SK-MEL-5 (cell line): ENCODE measurements around the gene GUSB. TPM values are rescaled to one million over a fixed set of nuclear protein-coding genes. Genes with fewer than 3 reads are reported as not detected.

Source experiments
- small RNA-seq, 2 experiments: library from RNA; depleted of rRNA; stranded (forward); fragments of <200 nt; gene quantifications; one replicate each; pipeline ENCODE3, GENCODE V24; 2014
- total RNA-seq: library from RNA; depleted of rRNA; stranded (reverse); fragments of >200 nt; shearing (Covaris generic); gene quantifications from 2 replicates; pipeline ENCODE4 v1.2.3, GENCODE V29; 2014; rRNA removed

GUSB gene
- total RNA-seq, 1 experiment from 2014 or later = 57.7 TPM

Small RNAs within 50 kb of the gene (small RNA-seq; reads per million reads assigned to genes)
- 0 reads per million in 2 experiments for gene AC073261.1

Other genes with a start within 250 kb of the GUSB start
- 16.6 and 19.4 TPM in 2 replicates for gene VKORC1L1, start 109.1 kb downstream of the GUSB start, total RNA-seq
- 28.0 and 31.8 TPM in 2 replicates for gene ASL, start 93.6 kb upstream of the GUSB start, total RNA-seq
- 38.3 and 45.4 TPM in 2 replicates for gene CRCP, start 132.6 kb upstream of the GUSB start, total RNA-seq
- gene TPST1, start 223.1 kb upstream of the GUSB start, total RNA-seq = 56.6 and 62.3 TPM in 2 replicates